ENCODE measurements around the gene GRK4.

- TF ChIP-seq, protein P1, sequence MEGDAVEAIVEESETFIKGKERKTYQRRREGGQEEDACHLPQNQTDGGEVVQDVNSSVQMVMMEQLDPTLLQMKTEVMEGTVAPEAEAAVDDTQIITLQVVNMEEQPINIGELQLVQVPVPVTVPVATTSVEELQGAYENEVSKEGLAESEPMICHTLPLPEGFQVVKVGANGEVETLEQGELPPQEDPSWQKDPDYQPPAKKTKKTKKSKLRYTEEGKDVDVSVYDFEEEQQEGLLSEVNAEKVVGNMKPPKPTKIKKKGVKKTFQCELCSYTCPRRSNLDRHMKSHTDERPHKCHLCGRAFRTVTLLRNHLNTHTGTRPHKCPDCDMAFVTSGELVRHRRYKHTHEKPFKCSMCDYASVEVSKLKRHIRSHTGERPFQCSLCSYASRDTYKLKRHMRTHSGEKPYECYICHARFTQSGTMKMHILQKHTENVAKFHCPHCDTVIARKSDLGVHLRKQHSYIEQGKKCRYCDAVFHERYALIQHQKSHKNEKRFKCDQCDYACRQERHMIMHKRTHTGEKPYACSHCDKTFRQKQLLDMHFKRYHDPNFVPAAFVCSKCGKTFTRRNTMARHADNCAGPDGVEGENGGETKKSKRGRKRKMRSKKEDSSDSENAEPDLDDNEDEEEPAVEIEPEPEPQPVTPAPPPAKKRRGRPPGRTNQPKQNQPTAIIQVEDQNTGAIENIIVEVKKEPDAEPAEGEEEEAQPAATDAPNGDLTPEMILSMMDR (IDR thresholded peaks at IDR 0.05) = no peak
- TF ChIP-seq POLR2A (IDR thresholded peaks at IDR 0.05) = no peak
These were observed 99.1 kb downstream of the GRK4 start for GRCh38 chr4:3062471-3062870.
